NT2/D1 (cell line): ENCODE measurements around the gene DDI1.

Source experiments
- SUZ12 ChIP-seq: IDR thresholded peaks from 2 replicates; pipeline ENCODE4 v1.6.1; 2011; ENCODE audit not compliant: insufficient read length, insufficient read depth; ENCODE audit errors: extremely low read depth
- YY1 ChIP-seq: IDR thresholded peaks from 2 replicates; pipeline ENCODE4 v1.6.1; 2011; ENCODE audit not compliant: insufficient read length, insufficient read depth
- ZNF274 ChIP-seq: IDR thresholded peaks from 2 replicates; pipeline ENCODE4 v1.6.1; 2011; ENCODE audit warnings: mild to moderate bottlenecking, low read depth, low read length

DNA sequence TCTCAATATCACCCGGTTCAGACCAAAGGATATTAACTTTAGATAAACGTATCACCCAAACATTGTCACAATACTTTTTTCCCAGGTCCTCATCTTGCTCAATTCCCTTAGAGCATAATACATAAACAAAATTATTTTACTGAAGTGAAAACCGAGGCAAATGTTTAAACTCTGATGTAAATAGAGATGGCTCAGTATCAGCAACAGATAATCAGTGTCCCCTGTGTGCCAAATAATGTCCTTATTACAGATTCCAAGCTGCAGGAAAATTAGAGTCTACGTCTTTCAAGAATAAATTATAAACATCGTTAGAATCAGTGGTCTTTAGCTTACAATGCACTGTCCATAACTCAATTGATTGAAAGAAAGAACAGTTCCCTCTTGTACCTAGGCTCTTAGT is 50.2 kb downstream of the DDI1 start:
- TF ChIP-seq YY1 (no peak), ZNF274 (no peak), SUZ12 (no peak)
